Caco-2 (cell line): Measurements from ENCODE around the gene PTPN3. TPM values are rescaled to one million over a fixed set of nuclear protein-coding genes. Genes with fewer than 3 reads are reported as not detected.
"Not testable (repeated sequence)": the region's sequence is repeated elsewhere in the genome, so short reads cannot be mapped to it uniquely, and the experiment has no call there.

Experiments used
- BruUV-seq: library from RNA; stranded (reverse); fragments of 400-500 nt; replicated peaks from 2 replicates; lab custom pipeline; 2021; lab: Mats Ljungman, UMichigan
- CTCF ChIA-PET: fragments of 300-600 bp; sonication (Branson Sonifier 250); formaldehyde crosslinking; loops from one replicate; lab custom pipeline; 2022; ENCODE audit warnings: antibody characterized with exemption; lab: Charles Lee
- POLR2A ChIA-PET: fragments of 300-600 bp; sonication (Branson Sonifier 250); formaldehyde crosslinking; loops from one replicate; lab custom pipeline; 2022; ENCODE audit warnings: antibody characterized with exemption; lab: Charles Lee
- DNase-seq, 2 experiments: peaks; one replicate each; pipeline versions ENCODE4 v3.0.0 to v3.0.0-alpha.2; 2020 to 2022
- H3K27me3 ChIP-seq: replicated peaks from 2 replicates; pipeline ENCODE4 v1.6.0; 2011; ENCODE audit warnings: low read length; ENCODE audit not compliant: control insufficient read depth, insufficient read depth
- H3K36me3 ChIP-seq: 2 replicates; pipeline ENCODE4 v1.5.1; 2011; ENCODE audit warnings: low read length; ENCODE audit not compliant: control insufficient read depth, insufficient read depth
- H3K4me1 ChIP-seq: fragments of 250-450 bp; sonication (Bioruptor Pico); 2 replicates; pipeline ENCODE4 v1.5.1; 2020; ENCODE audit warnings: mild to moderate bottlenecking
- H3K4me3 ChIP-seq: 2 replicates; pipeline ENCODE4 v1.5.1; 2011; ENCODE audit warnings: low read depth, mild to moderate bottlenecking, control low read depth, low read length
- H3K9me3 ChIP-seq: fragments of 250-450 bp; sonication (Bioruptor Pico); 2 replicates; pipeline ENCODE4 v1.5.1; 2020; ENCODE audit warnings: mild to moderate bottlenecking, moderate library complexity
- H3K27ac Mint-ChIP-seq: one replicate; pipeline ENCODE4 v1.8.0; 2022; ENCODE audit warnings: mixed read lengths; ENCODE audit not compliant: unreplicated experiment
- H3K27me3 Mint-ChIP-seq: one replicate; pipeline ENCODE4 v1.8.0; 2022; ENCODE audit warnings: mixed read lengths; ENCODE audit not compliant: insufficient read depth, unreplicated experiment
- H3K36me3 Mint-ChIP-seq: one replicate; pipeline ENCODE4 v1.8.0; 2022; ENCODE audit warnings: mild to moderate bottlenecking, mixed read lengths; ENCODE audit not compliant: insufficient read depth, unreplicated experiment
- H3K4me1 Mint-ChIP-seq: one replicate; pipeline ENCODE4 v1.8.0; 2022; ENCODE audit warnings: low read depth, mixed read lengths; ENCODE audit not compliant: unreplicated experiment
- H3K4me3 Mint-ChIP-seq: one replicate; pipeline ENCODE4 v1.8.0; 2022; ENCODE audit warnings: mild to moderate bottlenecking, moderate library complexity, mixed read lengths; ENCODE audit not compliant: unreplicated experiment
- H3K9me3 Mint-ChIP-seq: one replicate; pipeline ENCODE4 v1.8.0; 2022; ENCODE audit warnings: mixed read lengths; ENCODE audit not compliant: unreplicated experiment
- intact Hi-C: fragments of 100-400 bp; cut with micrococcal nuclease; formaldehyde crosslinking; loops from one replicate; pipeline ENCODE4 v1.10.0; 2022; ENCODE audit not compliant: unreplicated experiment
- total RNA-seq: library from RNA; stranded (reverse); gene quantifications from 2 replicates; pipeline ENCODE4 v1.2.3, GENCODE V29; 2022
- TF ChIP-seq, protein P1 (sequence below), 2 experiments: fragments of 200-600 bp in 1 of 2; IDR thresholded peaks; 1 replicate in 1 of 2; 2 replicates in 1 of 2; pipeline versions ENCODE4 v1.5.1 to v1.8.0; 2011 to 2022; ENCODE audit warnings: antibody characterized with exemption in 1 of 2, control low read depth in 1 of 2, inconsistent platforms in 1 of 2, low read depth in 1 of 2, low read length in 1 of 2, mild to moderate bottlenecking in 1 of 2, moderate library complexity in 1 of 2; ENCODE audit not compliant: insufficient read depth in 1 of 2, severe bottlenecking in 1 of 2, unreplicated experiment in 1 of 2

Gene PTPN3
- total RNA-seq, 1 experiment from 2014 or later, result 12.4 TPM

DNA sequence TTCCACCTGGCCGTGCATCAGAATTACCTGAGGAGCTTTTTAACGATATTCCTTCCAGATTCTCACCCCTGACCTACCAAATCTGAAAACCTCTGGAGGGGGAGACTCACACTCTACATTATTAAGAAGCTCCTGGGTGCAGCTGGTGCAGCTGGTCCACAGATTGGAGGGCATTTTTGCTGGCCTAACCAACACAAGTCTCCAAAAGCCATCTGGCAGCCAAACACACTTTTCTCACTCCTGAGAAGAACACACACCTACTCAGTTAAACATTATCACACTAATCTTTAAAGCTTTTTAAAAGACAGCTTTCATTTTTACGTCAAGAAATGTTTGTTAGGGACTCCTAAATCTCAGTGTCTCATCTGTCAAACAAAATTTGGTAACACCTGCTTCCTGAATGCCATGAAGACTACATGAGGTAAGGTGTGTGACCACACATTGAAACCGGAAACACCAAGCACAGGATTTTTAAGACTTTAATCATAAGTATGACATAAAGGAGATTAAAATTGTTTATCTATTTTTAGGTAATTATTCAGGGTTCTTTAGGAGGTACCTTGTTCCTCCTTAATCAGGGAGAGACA lies 14.2 kb upstream of the PTPN3 start:
- Histone ChIP-seq H3K9me3 (no peaks in the 10 kb centered on the region), H3K27me3 (no peaks in the 10 kb centered on the region), H3K4me3 (no peak overlapping the region), H3K36me3 (no peaks in the 10 kb centered on the region), H3K4me1 (peaks cover 5% of the 10 kb centered on the region)
- Mint-ChIP-seq H3K4me1 (peaks cover under 1% of the 10 kb centered on the region), H3K36me3 (no peaks in the 10 kb centered on the region), H3K27me3 (peaks cover 5% of the 10 kb centered on the region), H3K9me3 (no peaks in the 10 kb centered on the region), H3K4me3 (no peak overlapping the region), H3K27ac (no peak overlapping the region)
- TF ChIP-seq, protein P1, sequence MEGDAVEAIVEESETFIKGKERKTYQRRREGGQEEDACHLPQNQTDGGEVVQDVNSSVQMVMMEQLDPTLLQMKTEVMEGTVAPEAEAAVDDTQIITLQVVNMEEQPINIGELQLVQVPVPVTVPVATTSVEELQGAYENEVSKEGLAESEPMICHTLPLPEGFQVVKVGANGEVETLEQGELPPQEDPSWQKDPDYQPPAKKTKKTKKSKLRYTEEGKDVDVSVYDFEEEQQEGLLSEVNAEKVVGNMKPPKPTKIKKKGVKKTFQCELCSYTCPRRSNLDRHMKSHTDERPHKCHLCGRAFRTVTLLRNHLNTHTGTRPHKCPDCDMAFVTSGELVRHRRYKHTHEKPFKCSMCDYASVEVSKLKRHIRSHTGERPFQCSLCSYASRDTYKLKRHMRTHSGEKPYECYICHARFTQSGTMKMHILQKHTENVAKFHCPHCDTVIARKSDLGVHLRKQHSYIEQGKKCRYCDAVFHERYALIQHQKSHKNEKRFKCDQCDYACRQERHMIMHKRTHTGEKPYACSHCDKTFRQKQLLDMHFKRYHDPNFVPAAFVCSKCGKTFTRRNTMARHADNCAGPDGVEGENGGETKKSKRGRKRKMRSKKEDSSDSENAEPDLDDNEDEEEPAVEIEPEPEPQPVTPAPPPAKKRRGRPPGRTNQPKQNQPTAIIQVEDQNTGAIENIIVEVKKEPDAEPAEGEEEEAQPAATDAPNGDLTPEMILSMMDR (IDR thresholded peaks at IDR 0.05; ENCODE audit: insufficient read depth in 1 of 2, low read depth in 1 of 2, low read length in 1 of 2, severe bottlenecking in 1 of 2, unreplicated experiment in 1 of 2), result no peak
- ChIA-PET CTCF (no interaction called here), POLR2A (no interaction called here)
- BruUV-seq, result no TSS peak
- no peak for DNase-seq
- intact Hi-C loops, result no loop called here

DNA sequence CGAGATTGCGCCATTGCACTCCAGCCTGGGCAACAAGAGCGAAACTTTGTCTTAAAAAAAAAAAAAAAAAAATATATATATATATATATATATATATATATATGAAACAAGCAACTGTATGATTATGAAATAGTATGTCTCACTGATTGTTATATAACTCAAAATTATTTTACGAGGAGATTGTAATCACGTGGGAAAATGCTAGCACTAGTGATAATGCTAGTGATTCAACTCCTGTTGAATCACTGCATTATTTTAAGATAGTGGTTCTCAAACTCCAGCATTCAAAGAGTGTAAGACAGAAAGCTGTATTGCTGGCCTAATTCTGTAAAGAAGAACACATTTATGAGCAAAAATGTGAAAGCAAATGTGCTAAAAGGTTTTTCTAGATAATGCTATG lies 12.4 kb upstream of the PTPN3 start:
- H3K27ac Mint-ChIP-seq, result no peak overlapping the region
- no peak overlapping the region for H3K4me3 ChIP-seq
- no peaks in the 10 kb centered on the region for H3K9me3 ChIP-seq
- no peaks in the 10 kb centered on the region for H3K9me3 Mint-ChIP-seq
- no peaks in the 10 kb centered on the region for H3K27me3 ChIP-seq
- no peaks in the 10 kb centered on the region for H3K36me3 ChIP-seq
- intact Hi-C loops, result no loop called here
- TF ChIP-seq, protein P1 (IDR thresholded peaks at IDR 0.05; ENCODE audit: insufficient read depth in 1 of 2, low read depth in 1 of 2, low read length in 1 of 2, severe bottlenecking in 1 of 2, unreplicated experiment in 1 of 2), result no peak
- H3K27me3 Mint-ChIP-seq, result no peaks in the 10 kb centered on the region
- CTCF ChIA-PET, result no interaction called here
- POLR2A ChIA-PET, result no interaction called here
- DNase-seq, result no peak
- H3K4me3 Mint-ChIP-seq, result no peak overlapping the region
- no TSS peak for BruUV-seq
- H3K4me1 ChIP-seq, result peaks cover 17% of the 10 kb centered on the region
- no peaks in the 10 kb centered on the region for H3K36me3 Mint-ChIP-seq
- H3K4me1 Mint-ChIP-seq, result peaks cover 15% of the 10 kb centered on the region

DNA sequence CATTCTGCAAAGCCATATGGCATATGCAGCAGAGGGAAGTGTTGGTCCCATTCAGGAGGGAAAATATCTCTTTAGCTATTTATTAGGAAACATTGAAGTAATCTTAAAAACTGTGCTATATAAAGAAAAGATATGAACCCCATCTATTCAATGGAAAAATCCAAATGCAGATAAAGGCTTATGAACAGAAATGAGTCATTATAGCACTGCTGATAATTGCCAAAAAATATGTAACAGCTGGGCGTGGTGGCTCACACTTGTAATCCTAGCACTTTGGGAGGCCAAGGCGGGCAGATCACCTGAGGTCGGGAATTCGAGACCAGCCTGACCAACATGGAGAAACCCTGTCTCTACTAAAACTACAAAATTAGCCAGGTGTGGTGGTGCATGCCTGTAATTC lies 11.9 kb upstream of the PTPN3 start:
- CTCF ChIA-PET, H3K27me3 Mint-ChIP-seq, DNase-seq, H3K9me3 Mint-ChIP-seq, intact Hi-C loops, H3K27me3 ChIP-seq, H3K9me3 ChIP-seq, BruUV-seq, H3K36me3 Mint-ChIP-seq, H3K27ac Mint-ChIP-seq, H3K36me3 ChIP-seq, POLR2A ChIA-PET, H3K4me3 Mint-ChIP-seq, H3K4me3 ChIP-seq: not testable (repeated sequence)
- peaks cover 17% of the 10 kb centered on the region for H3K4me1 ChIP-seq
- H3K4me1 Mint-ChIP-seq, result peaks cover 15% of the 10 kb centered on the region
